ENCODE measurements around the gene GTF3C5.
A peak's percentile ranks its signal among the peaks of the same experiment; 100 is the strongest.

GTF3C5 gene, protein sequence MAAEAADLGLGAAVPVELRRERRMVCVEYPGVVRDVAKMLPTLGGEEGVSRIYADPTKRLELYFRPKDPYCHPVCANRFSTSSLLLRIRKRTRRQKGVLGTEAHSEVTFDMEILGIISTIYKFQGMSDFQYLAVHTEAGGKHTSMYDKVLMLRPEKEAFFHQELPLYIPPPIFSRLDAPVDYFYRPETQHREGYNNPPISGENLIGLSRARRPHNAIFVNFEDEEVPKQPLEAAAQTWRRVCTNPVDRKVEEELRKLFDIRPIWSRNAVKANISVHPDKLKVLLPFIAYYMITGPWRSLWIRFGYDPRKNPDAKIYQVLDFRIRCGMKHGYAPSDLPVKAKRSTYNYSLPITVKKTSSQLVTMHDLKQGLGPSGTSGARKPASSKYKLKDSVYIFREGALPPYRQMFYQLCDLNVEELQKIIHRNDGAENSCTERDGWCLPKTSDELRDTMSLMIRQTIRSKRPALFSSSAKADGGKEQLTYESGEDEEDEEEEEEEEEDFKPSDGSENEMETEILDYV

DNA sequence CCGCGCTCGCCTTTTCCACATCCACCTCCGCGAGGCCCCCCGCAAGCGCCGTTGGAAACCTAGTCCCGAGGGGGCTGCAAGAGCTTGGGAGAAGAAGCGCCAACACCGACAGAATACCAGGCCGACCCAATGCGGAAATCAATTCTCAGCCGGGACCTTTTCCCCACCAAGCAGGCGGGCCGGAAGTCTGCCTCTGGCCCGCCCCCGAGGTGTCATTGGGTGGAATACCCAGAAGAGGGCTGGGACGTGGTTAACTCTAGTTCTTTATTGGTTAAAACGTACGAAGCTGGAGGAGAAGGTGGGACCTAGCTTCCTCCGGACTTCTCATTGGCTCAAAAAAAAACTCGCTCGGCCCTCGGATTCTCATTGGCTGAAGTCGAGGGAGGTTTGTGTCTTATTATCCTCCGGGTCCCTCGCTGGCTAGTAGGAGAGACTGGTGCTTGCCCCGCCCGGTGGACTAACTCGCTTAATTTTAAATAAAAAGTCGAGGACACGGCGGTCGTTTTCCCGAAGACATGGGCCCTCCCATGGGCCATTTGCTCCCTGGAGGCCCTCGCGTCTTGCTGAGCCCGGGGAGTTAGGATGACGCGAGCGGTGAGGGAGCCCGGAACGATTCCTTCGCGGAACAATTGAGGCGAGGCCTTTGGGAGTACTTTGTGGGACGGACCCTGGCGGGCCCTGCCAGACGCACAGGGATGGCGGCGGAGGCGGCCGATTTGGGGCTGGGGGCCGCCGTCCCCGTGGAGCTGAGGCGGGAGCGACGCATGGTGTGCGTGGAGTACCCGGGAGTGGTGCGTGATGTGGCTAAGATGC lies at the start of gene GTF3C5:
TSS of gene GTF3C5 (plus strand) at position 681 of the 813 bp plus-strand sequence. CDS start at position 696, 15 bp downstream.
- TF ChIP-seq, protein P1, sequence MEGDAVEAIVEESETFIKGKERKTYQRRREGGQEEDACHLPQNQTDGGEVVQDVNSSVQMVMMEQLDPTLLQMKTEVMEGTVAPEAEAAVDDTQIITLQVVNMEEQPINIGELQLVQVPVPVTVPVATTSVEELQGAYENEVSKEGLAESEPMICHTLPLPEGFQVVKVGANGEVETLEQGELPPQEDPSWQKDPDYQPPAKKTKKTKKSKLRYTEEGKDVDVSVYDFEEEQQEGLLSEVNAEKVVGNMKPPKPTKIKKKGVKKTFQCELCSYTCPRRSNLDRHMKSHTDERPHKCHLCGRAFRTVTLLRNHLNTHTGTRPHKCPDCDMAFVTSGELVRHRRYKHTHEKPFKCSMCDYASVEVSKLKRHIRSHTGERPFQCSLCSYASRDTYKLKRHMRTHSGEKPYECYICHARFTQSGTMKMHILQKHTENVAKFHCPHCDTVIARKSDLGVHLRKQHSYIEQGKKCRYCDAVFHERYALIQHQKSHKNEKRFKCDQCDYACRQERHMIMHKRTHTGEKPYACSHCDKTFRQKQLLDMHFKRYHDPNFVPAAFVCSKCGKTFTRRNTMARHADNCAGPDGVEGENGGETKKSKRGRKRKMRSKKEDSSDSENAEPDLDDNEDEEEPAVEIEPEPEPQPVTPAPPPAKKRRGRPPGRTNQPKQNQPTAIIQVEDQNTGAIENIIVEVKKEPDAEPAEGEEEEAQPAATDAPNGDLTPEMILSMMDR (IDR thresholded peaks at IDR 0.05; ENCODE audit: insufficient read depth, low read depth, low read length, missing control alignments): no peak
- peak within 1 kb of the TSS; percentile 99 for H3K4me3 ChIP-seq (ENCODE audit: low read length)
- peak; percentile 99 for DNase-seq (ENCODE audit: low read depth)

DNA sequence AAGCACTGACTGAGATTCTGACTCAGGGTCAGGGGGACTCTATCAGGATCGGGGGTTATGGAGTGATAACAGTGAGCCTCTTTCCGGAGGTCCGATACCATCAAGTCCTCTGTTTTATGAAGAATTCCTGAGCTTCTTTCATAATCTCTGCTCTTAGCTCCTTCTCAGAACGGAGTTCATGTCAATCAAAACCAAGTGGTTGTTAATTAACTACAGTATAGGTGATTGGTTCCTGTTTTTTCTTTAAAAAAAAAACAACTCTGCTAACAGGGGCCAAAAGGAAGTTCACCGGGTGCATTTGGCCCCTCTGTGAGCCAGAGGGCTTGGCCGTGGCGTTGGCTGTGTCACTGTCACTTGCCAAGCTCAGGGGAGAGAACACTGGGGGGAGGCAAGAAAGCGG lies 48.3 kb upstream of the GTF3C5 start:
- H3K4me3 ChIP-seq (ENCODE audit: low read length): no peak overlapping the region
- TF ChIP-seq, protein P1 (IDR thresholded peaks at IDR 0.05; ENCODE audit: insufficient read depth, low read depth, low read length, missing control alignments): no peak
- no peak for DNase-seq (ENCODE audit: low read depth)

DNA sequence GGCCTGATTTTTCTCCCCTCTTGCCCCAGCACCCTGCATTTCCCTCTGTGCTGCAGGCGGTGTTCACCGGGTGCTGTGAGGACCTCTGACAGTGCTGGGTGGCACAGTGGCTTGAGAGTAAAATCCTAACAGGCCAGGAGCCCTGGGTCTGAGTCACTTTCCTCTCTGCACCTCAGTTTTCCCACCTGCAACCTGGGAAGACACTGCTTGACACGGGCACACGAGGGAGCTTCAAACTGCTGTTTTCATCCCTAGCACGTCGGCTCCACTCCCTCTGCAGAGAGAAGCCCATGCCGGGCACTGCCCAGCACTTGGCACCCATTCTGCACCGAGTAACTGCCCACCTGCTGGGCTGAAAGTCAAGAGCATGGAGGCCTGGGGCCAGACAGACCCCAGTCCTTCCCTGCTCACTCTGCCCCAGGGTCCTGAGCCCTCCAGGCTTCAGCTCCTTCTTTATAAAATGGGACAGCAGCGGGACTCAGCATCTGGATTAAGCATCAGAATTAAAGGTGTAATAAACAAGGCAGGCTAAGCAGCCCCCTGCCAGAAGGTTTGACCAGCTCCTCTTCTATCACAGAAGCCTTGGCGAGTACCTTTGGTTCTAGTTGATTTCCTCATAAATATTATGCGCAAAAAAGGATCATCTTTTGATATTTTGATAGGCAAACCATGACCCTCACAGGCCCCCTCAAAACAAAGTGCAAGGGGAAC lies 47.2 kb upstream of the GTF3C5 start:
- TF ChIP-seq, protein P1 (IDR thresholded peaks at IDR 0.05; ENCODE audit: insufficient read depth, low read depth, low read length, missing control alignments): no peak
- H3K4me3 ChIP-seq (ENCODE audit: low read length): no peak overlapping the region
- DNase-seq (ENCODE audit: low read depth): no peak

DNA sequence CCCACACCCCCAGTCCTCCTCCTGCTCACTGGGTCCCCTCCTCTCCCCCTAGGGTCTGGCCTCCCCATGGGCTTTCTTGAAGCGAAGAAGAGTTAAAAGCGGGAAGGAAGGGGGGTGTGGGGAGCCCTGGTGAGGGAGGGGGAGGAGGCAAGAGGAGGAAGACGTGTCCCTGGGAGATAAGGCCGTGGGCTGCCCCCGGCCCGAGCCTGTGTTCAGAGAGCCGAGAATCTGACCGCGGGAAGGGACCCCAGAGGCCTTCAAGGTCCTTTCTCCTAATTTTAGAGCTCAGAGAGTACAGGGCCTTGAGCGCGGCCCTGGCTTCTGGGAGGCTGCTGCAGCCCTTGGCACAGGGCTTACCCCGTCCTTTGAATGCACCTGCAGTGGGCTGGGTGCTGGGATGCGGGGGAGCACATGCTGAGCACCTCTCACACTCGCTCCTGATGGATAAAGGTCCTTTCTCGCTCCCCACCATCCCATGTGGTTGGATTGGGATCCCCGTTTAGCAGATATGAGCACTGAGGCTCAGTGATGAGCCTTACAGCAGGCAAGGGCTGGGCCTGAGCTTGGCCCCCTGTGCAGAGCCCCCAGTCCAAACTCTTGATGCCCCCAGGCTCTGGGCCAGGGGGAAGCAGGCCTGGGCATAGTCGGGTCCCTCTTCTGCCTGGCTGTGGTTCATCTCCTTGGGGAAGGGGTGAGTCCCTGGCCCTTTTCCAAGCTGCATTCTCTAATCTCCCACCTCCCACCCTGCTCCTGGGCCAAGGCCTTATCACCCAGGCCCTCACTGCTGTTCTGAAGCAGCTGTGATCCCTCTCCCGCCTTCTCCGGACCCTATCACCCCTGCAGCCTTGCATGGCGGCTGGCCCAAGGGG lies 46.4 kb upstream of the GTF3C5 start:
- TF ChIP-seq, protein P1 (IDR thresholded peaks at IDR 0.05; ENCODE audit: insufficient read depth, low read depth, low read length, missing control alignments): no peak
- H3K4me3 ChIP-seq (ENCODE audit: low read length): no peak overlapping the region
- DNase-seq (ENCODE audit: low read depth): no peak

DNA sequence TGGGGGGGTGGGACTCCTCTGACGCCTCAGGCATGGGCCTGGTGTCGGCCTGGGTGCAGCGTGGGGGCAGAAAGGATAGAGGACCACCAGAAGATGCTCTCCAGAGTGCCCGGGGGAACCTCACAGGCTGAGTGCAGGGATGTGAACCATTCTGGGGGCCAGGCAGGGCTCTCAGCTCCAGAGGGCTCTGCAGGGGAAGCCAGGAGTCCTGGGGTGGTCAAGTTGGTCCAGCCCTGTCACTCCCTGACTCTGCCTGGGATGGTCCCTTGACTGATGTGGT lies 45.8 kb upstream of the GTF3C5 start:
- TF ChIP-seq, protein P1 (IDR thresholded peaks at IDR 0.05; ENCODE audit: insufficient read depth, low read depth, low read length, missing control alignments): no peak
- no peak for DNase-seq (ENCODE audit: low read depth)

DNA sequence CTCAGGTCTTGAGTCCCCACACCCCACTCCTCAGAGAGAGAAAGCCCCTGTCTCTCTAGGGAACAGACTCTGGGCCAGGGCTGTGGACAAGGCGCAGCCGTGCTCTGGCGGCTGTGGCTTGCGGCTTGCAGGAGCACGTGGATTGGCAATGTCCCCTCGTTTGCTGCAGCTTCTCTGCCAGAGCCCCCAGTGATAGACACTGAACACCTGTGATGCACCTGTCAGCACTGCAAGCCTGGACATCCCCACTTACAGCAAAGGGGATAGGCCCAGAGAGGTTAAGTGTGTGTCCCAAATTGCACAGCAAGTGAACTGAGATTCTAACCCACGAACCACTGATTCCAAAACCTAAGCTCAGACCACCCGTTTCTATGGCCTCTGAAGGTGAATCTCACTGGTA lies 45.3 kb upstream of the GTF3C5 start:
- no peak for DNase-seq (ENCODE audit: low read depth)
- TF ChIP-seq, protein P1 (IDR thresholded peaks at IDR 0.05; ENCODE audit: insufficient read depth, low read depth, low read length, missing control alignments): no peak
- H3K4me3 ChIP-seq (ENCODE audit: low read length): no peak overlapping the region

More for the DNA sequence above, 45.8 kb upstream of the GTF3C5 start:
- no peak overlapping the region for H3K4me3 ChIP-seq (ENCODE audit: low read length)

Measured in epithelial cell of esophagus (primary cell).